Measurements from ENCODE around the gene ISOC2.

The ISOC2 gene

GRCh38 chr19:55479451-55480230 is 18.2 kb upstream of the ISOC2 start:
- FAIRE-seq (no peak), DNase-seq (ENCODE audit: low spot score) (no peak)

GRCh38 chr19:55479045-55479444 is 17.6 kb upstream of the ISOC2 start:
- no peak for FAIRE-seq
- DNase-seq (ENCODE audit: low spot score), result no peak

GRCh38 chr19:55478364-55478763 is 16.9 kb upstream of the ISOC2 start:
- DNase-seq (ENCODE audit: low spot score) (no peak), FAIRE-seq (no peak)

- FAIRE-seq (no peak), DNase-seq (ENCODE audit: low spot score) (no peak)
Observed at GRCh38 chr19:55477905-55478304, 16.5 kb upstream of the ISOC2 start.

- peak; percentile 75 for FAIRE-seq
Observed at GRCh38 chr19:55476100-55476775, 14.8 kb upstream of the ISOC2 start, which contains the start of gene ZNF628. Gene ZNF628 (plus strand): TSS chr19:55476617. CDS start chr19:55479911, 3,294 bp downstream.

GRCh38 chr19:55474269-55475265 is 13.1 kb upstream of the ISOC2 start:
- no peak for DNase-seq (ENCODE audit: low spot score)

More at GRCh38 chr19:55476100-55476775, 14.8 kb upstream of the ISOC2 start, which contains the start of gene ZNF628:
- DNase-seq (ENCODE audit: low spot score), result peak; percentile 98

GRCh38 chr19:55473225-55474012 is 12.0 kb upstream of the ISOC2 start:
- FAIRE-seq (no peak), DNase-seq (ENCODE audit: low spot score) (no peak)

More at GRCh38 chr19:55474269-55475265, 13.1 kb upstream of the ISOC2 start:
- no peak for FAIRE-seq

GRCh38 chr19:55472463-55472862 is 11.0 kb upstream of the ISOC2 start:
- FAIRE-seq (no peak), DNase-seq (ENCODE audit: low spot score) (peak; percentile 71)

- FAIRE-seq, result no peak
- DNase-seq (ENCODE audit: low spot score), result no peak
Observed at GRCh38 chr19:55471266-55471665, 9.8 kb upstream of the ISOC2 start.

GRCh38 chr19:55468054-55468393 is 6.6 kb upstream of the ISOC2 start:
- FAIRE-seq, result no peak

GRCh38 chr19:55467236-55468053 is 6.0 kb upstream of the ISOC2 start:
- DNase-seq (ENCODE audit: low spot score) (peak; percentile 64), FAIRE-seq (no peak)

More at GRCh38 chr19:55468054-55468393, 6.6 kb upstream of the ISOC2 start:
- DNase-seq (ENCODE audit: low spot score), result no peak

- no peak for FAIRE-seq
- no peak for DNase-seq (ENCODE audit: low spot score)
Observed at GRCh38 chr19:55466241-55466614, 4.8 kb upstream of the ISOC2 start.

- no peak for FAIRE-seq
- no peak for DNase-seq (ENCODE audit: low spot score)
Observed at GRCh38 chr19:55465460-55466240, 4.2 kb upstream of the ISOC2 start.

- FAIRE-seq (no peak), DNase-seq (ENCODE audit: low spot score) (no peak)
Observed at GRCh38 chr19:55464662-55465054, 3.2 kb upstream of the ISOC2 start, which contains the start of gene C19orf85. Gene C19orf85 (minus strand): TSS chr19:55464751. CDS start chr19:55464554, 197 bp downstream.

- FAIRE-seq (no peak), DNase-seq (ENCODE audit: low spot score) (no peak)
Observed at GRCh38 chr19:55464039-55464661, 2.7 kb upstream of the ISOC2 start.

GRCh38 chr19:55463583-55464031 is 2.2 kb upstream of the ISOC2 start:
- FAIRE-seq, result no peak
- no peak for DNase-seq (ENCODE audit: low spot score)

- FAIRE-seq, result no peak
- DNase-seq (ENCODE audit: low spot score), result no peak
Observed at GRCh38 chr19:55462722-55463121, 1.3 kb upstream of the ISOC2 start.

- FAIRE-seq, result no peak
- no peak for DNase-seq (ENCODE audit: low spot score)
Observed at GRCh38 chr19:55461974-55462626, 658 bp upstream of the ISOC2 start.
